Measurements from ENCODE around the gene SLIT1.
A peak's percentile ranks its signal among the peaks of the same experiment; 100 is the strongest.
"Not testable (repeated sequence)": the region's sequence is repeated elsewhere in the genome, so short reads cannot be mapped to it uniquely, and the experiment has no call there.

SLIT1 gene

DNA sequence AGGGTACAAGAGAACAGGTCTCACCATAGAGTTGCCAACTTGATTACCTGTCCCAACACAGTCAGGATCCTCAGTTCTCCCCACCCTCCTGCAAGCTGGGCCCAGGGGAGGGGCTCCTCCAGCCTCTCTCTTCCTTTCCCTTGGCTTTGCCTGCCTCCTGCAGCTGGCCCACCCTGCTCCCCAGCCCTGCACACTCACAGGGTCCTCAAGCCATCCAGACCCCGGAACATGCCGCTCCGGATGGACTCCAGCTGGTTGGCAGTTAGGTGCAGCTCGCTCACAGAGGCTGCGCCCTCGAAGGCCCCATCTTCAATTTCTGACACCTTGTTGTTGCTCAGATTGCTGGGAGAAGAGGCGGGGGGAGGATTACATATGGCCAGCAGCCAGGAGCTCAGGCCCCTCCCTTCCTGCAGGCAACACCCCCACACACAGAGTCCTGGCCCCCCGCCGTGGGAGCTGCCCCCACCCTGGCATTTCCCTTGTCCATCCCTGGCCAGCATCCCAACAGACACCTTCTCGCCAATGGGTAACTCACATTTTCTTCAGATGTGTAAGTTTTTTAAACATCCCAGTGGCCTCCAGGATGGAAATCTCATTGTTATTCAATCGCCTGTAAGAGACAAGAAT lies 139.2 kb downstream of the SLIT1 start:
- DNase-seq (ENCODE audit: low read depth in 2 of 2), result no peak

DNA sequence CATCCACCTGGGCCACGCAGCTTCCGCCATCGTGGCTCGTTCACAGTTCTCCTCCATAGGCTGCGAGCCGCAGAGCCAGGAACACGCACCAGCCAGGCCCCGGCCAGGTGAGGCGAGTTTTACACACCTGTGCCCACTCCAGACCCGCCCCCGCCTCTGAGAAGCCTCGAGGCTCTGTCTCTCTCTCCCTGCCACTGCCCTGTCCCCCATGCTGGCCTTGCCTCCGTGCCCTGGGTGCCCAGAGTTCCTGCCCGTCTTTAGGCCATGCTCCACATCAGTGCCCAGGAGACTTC lies 142.2 kb downstream of the SLIT1 start:
- no peak for DNase-seq (ENCODE audit: low read depth in 2 of 2)

DNA sequence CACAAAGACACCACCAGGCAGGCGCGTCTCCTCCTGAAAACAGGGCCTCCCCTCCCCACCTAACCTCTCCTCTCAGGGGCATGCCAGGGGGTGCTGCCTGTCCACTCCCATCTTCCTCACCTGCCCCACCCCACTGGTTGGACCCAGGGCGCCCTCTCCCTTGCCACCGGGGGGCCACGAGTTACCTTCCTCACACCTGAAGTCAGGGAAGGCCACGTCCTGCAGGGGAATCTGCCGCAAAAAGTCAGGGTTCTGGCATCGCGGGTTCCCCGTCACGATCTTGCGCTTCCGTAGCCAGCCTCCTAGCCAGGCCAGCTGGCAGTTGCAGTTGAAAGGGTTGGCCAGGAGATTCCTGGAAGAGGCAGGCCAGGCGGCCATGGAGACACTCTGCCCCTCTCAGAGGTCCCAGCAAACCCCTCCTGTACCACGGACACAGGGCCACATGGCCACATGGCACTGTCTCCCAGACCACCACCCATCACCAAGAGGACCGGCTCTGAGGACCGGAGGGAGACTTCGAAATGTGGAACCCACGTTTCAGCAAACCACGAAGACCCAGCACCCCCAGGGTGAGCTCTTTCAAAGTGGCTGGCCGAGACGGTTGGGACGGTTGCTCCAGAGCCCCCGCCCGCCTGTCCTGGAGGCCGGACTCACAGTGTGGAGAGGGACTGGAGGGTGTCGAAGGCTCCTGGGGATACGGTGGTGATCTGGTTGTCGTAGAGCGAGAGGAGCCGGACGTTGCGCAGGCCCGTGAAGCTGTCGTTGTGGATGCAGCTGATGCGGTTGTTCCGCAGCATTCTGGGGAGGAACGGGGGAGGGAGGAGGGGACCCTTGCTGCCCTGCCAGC lies 142.8 kb downstream of the SLIT1 start:
- DNase-seq (ENCODE audit: low read depth in 2 of 2), result no peak

DNA sequence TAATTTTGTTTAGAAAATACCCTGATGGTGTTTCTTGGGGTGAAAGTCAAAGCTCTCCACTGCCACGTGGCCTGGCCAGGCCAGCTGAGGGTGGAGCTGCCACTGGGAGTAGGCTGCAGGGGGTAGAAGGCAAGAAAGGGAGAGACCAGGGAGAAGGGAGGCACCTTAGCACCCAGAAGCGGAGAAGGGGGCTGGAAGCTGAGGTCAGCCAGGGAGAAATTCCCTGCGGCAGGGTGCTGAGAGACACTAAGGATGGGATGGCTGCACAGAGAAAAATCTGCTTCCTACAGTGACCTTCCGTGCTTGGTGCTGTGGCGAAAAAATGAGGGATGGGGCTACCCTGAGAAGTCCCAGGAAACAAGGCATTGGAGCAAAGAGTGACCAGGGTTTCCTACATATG lies 143.7 kb downstream of the SLIT1 start:
- DNase-seq (ENCODE audit: low read depth in 2 of 2), result no peak

DNA sequence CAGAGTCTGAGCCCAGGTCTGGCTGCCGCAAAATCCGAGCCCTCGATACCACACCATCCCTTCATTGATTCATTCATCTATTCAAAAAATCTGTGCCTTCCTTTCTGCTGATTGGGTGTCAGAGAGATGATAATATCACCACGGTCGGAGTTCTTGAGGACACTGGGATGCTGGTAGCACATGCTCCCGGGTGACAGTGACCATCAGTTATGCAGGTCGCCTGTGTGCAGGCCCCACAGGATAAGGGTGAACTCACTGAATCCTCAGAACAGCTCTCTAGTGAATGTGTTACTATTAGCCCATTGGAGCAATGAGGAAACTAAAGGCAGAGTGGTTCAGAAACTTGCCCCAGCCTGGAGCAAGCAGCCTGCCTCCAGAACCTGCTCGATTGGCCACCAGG lies 145.1 kb downstream of the SLIT1 start:
- no peak for DNase-seq (ENCODE audit: low read depth in 2 of 2)

DNA sequence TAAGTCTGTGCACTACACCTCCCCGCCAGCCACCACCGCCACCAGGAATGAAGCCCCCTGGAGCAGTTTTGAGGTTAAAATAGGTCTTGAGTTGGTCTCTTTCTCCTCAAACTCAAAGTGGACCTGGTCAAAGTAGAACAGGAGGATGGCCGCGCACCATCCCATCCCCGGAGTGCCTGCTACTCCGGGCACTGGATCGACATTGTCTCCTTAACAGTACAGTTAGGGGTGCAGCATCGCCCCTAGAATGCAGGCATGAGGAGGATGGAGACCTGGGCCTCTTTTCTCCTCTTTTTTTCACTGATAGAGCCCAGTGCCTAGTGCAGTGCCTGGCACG lies 145.5 kb downstream of the SLIT1 start:
- no peak for DNase-seq (ENCODE audit: low read depth in 2 of 2)

DNA sequence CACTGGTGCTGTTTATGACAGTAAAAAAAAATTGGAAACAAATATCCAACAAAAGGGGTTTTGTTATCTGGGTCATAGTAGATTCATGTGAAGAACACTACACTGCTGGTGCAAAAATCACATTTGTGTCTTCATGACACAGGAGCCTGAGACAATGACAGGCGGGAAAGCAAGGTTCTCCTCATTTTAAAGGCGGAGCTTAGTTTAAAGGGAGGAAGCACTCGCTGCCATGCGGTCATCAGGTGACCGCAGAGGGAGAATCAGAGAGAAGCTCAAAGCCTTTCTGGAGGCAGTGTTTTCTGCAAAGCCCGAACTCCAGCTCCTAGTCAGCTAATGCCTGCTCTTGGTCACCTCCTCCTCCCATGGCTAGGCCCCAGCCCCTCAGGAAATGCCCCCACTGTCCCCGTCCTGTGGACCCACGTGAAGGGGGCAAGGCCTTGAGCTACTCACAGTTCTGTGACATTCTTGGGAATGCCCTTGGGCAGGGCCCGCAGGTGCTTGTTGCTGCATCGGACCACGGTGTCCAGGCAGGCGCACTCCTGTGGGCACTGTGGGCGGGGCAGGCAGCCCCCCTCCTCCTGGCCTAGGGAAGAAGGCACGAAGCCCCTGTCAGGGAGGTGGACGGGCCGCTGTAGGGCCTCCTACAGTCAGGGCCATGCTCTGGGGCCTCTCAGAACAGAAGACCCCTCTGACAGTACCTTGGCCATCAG lies 146.1 kb downstream of the SLIT1 start:
- DNase-seq (ENCODE audit: low read depth in 2 of 2), result no peak

DNA sequence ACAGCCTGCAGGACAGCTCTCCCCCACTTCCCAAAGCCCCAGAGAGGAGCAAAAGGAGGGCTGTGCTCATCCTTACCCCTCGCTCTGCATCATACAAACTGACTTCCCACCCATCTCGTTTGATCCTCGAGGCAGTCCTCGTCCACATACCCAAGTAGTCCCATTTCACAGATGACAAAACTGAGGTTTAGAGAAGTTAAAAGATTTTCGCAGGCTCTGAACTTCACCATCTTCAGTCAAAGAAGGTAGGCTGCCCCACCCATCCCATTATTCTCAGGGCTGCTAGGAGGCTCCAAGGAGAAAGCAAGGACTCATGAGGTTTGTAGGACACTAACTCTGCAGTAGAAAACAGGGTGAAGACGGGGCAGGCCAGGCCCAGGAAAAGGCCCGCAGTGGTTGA lies 147.1 kb downstream of the SLIT1 start:
- no peak for DNase-seq (ENCODE audit: low read depth in 2 of 2)

DNA sequence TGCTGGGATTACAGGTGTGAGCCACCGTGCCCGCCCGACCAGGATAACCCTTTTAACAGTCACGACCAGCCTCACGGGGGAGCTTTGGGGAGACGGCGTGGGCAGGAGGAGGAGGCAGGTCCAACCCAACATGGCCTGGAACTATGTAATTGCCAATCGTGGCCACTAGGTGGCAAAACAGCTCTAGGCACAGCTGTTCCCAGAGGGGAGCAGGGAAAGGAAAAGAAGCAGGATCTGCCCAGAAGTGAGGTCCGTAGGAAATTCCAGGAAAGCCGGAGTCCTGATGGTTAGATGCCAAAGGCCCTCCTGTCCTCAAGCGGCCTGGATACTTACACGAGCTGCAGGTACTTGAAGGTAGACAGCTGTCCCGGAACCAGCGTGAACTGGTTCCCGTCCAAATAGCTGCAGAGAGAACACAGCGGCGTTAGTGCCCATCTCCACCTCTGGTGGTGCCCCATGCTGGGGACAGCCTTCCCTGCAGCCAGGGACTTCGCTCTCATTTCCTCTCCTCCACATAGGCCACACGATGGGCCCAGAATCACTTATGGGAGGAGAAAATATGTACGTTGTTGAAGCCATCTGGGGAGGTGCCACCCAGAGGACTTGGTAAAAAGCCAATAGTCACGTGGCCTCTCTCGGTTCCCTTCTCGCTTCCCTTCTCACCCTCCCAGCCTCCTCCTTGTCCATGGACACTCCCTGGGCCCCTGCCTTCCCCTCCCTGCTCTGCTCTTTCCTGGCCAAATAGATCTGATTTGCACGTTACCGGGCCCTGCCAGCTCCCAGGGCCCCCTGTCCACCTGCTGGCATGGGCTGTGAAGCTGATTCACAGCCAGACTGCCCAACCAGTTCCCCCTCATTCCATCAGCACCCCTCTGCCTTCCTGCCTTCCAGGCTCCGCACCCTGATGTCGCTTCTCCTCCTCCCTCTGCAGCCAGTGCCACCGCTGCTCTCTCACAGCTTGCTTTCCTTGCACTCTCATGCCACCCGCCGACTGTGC lies 148.1 kb downstream of the SLIT1 start:
- DNase-seq (ENCODE audit: low read depth in 2 of 2), result peak; percentile 29 to 57

DNA sequence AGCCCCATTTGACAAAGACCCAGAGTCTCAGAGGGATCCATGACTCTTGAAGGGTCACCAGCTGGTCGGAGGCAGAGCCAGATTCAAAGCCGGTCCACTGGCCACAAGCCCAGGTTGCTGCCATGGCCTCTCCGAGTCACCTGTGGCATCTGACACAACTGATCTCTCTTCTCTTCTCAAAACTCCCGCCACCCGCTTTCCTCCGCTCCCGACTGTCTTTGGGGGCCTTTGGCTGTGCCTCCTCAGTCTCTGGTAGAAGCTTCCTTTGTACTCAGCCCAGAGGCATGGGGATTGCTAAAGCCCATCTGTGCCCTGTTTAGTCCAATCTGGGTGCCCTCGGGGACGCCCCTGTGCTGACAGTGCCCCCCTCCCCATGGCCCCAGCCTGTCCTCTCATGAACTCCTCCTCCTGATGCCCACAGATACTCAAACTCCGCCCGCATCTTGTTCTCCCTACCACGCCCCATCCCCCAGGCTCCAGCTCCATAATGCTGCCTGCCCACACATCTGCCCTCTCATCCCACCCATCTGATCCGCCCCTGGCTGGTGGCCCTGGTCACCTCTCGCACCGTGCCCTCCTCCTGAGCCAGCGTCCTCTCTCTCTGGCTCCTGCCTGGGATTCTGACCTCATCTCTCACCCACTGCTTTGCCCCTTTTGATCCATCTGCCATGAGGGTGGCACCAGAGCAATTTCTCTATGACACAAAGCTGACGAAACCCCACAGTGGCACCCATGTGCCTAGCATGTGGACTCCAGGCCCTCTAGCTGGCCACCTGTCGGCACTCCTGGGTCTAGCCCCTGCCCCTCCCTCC lies 150.6 kb downstream of the SLIT1 start:
- no peak for DNase-seq (ENCODE audit: low read depth in 2 of 2)

DNA sequence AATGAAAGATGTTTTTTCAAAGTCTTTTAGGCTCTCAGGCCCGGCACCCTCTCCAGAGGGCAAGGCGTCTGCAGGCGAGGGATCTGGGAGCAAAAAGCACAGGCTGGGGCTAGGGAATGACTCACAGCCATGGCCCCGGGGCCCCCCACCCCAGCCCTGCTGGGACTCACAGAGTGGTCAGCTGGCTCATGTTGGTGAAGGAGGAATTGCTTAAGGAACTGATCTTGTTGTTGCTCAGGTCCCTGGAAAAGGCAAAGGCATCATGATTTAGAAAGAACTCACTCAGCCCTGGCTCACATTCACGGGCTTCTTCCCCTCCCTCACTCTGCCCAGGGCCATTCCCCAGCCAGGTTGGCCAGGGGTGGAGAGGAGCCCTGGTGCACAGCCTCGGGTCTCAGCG lies 151.5 kb downstream of the SLIT1 start:
- DNase-seq (ENCODE audit: low read depth in 2 of 2), result no peak

DNA sequence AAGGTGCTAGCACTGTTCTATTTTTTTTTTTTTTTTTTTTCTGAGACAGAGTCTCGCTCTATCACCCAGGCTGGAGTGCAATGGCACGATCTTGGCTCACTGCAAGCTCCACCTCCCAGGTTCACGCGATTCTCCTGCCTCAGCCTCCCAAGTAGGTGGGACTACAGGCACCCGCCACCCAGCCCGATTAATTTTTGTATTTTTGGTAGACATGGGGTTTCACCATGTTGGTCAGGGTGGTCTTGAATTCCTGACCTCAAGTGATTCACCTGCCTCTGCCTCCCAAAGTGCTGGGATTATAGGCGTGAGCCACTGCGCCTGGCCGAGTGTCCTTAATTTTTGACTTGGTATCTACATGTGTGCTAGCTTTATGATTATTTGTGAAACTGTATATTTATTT lies 151.9 kb downstream of the SLIT1 start:
- DNase-seq (ENCODE audit: low read depth in 2 of 2), result not testable (repeated sequence)

DNA sequence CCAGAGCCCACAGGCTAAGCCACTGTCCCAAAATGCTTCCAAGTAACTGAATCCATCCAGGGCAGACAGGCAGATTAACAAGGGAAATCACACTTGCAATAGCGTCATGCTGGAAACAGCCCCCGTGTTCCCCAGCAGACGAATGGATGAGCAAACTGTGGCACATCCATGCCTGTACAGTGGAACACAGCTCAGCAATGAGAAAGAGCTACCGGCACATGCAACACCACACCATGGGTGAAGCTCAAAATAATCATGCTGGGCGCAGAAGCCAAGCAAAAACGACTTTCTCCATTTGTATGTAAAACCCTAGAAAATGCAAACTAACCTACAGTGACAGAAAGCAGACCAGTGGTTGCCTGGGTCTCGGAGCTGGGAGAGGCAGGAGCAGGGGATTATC lies 153.1 kb downstream of the SLIT1 start:
- no peak for DNase-seq (ENCODE audit: low read depth in 2 of 2)

DNA sequence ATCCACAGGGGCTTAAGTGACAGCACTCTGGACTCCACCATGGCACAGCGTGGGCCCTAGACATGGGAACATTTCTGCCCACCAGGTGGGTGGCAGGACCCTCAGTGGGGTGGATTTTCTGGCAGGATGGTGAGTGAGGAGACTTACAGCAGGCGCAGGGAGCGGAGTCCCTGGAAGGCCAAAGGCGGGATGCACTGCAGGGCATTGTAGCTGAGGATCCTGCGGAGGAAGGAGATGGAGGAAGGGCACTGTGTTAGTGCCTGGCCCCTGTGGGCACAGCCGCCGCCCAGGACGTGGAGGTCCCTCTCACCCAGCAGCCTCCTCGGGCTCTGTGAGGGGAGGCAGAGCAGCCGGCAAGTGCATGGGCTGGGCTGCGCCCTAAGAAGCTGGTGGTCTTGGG lies 154.3 kb downstream of the SLIT1 start:
- DNase-seq (ENCODE audit: low read depth in 2 of 2), result no peak

DNA sequence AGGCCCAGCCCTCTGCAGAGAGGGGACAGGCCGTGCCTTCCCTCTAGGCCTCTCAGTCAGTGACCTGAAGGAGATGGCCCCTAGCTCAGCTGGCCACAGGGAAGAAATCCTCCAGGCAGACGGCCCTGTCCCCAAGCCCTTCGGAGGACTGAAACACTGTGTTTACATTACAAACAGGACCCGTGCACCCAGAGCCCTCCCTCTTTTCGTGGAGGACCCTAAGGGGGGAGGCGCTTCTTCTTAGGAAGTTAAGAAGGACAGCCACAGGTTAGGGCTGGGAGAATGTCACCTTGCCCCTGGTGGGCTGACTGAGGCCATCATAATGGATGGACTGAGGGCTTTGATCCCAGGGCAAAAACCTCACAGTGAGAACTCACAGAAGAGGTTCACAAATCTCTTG lies 154.9 kb downstream of the SLIT1 start:
- DNase-seq (ENCODE audit: low read depth in 2 of 2), result no peak

DNA sequence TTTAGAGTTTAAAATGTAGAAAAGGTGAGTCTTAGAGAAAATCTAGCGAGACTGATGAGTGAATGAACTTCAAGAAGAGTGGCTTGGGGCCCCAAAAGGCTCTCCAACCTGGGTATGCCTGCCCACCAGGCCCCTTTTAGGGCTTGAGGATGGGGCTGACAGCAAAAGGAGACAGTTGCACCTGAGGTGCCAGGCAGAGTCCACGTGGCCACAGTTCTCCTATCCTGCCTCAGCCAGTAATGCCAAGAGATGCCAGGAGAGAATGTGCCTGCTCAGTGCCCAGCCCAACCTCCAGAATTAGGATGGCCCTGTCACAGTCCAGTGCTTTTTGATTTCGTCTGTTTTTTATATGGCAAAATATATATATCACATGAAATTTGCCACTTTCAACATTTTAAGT lies 156.5 kb downstream of the SLIT1 start:
- no peak for DNase-seq (ENCODE audit: low read depth in 2 of 2)

DNA sequence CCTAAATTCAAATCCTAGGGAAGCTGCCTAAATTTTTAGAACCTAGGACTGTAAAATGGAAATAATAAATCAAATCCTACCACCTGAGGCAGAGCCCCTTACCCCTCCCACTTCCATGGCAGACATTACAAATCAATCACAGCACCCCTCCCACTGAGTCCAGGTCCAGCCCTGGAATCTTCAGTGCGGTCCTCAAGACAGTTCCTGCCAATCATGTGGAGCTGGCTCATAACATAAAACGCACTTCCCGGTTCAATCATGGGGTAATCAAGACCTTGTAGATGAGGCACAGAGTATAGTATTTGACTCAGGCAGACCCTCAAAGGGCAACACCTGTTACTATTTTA lies 157.0 kb downstream of the SLIT1 start:
- no peak for DNase-seq (ENCODE audit: low read depth in 2 of 2)

DNA sequence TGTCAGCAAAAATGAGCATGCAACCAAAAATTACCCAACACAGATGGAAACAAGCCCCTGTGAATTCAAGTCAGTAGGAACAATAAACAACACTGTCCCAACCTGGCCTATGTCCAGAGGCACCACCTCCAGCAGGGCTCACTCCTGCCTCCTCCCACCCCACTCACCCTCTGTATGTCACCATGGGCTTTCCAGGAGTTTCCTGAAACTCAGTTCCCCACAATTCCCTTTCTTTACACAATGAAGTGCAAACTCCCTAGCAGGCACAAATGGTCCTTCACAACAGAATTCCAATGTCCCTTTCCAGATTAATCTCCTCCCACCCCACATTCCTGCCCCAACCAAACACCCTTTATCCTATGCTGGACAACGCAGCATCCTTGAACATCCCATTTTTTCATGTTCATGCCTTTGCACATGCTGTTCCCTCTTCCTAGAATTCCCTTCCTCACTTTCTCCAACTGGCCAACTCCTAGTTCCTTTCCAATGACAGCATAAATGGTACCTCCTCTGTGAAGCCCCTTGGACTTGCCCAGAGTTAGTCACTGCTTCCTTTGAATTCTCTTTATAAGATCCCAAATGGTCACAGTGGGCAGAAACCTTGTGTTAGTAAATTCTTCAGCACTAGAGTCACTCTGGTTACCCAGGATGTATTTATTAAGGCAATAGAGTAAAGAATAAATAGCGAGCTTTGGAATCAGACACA lies 157.5 kb downstream of the SLIT1 start:
- DNase-seq (ENCODE audit: low read depth in 2 of 2), result no peak

DNA sequence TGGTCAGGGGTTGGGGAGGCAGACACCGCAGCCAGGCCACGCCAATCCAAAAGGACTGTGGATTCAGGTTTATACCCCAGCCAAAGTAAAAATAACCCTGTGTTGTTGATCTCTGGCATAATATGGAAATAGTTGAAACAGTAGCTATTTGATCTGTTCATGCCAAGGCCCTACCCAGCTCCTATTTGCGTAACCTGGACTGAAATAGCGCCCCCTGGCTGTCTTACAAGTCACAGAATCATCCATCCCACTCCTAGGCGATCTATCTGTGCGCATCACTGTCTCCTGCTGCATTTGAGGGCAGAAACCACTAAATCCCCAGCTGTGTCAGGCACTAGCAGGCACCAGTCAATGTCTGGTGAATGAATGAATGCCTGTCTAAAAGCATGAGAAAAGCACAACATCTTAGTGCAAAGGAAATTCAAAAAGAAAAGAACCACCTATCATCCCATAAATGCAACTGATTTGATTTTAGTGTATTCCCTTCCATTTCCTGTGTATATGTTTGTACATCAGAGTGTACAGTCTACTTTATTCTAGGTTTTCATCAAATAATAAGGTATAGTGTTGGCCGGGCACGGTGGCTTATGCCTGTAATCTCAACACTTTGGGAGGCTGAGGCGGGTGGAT lies 160.0 kb downstream of the SLIT1 start:
- DNase-seq (ENCODE audit: low read depth in 2 of 2), result peak in 1 of 2 donors; percentile 28
